Activated naive CD8-positive, alpha-beta T cell treated with anti-CD3 and anti-CD28 coated beads, Interleukin-2, amount 50 U/mL, for 16 hours (primary cell): Measurements from ENCODE around the gene KLK6.
A peak's percentile ranks its signal among the peaks of the same experiment; 100 is the strongest.

ENCODE experiments used
- DNase-seq: peaks from one replicate; pipeline ENCODE4 v3.0.0-alpha.2; 2020; ENCODE audit warnings: low read depth, low spot score

KLK6 gene

GRCh38 chr19:50952910-50953309, 16.5 kb downstream of the KLK6 start, which contains the start of gene KLK5:
KLK5 (minus strand) TSS chr19:50953038; CDS start chr19:50952657, 381 bp downstream.
- no peak for DNase-seq

- DNase-seq: no peak
Measured at GRCh38 chr19:50949861-50950260, 19.5 kb downstream of the KLK6 start.

- no peak for DNase-seq
Measured at GRCh38 chr19:50947123-50947522, 22.3 kb downstream of the KLK6 start.

- DNase-seq: no peak
Measured at GRCh38 chr19:50944795-50945194, 24.6 kb downstream of the KLK6 start.

GRCh38 chr19:50943074-50943828, 26.1 kb downstream of the KLK6 start:
- DNase-seq: no peak

- no peak for DNase-seq
Measured at GRCh38 chr19:50939596-50939995, 29.8 kb downstream of the KLK6 start.

GRCh38 chr19:50933640-50934039, 35.8 kb downstream of the KLK6 start:
- no peak for DNase-seq

GRCh38 chr19:50932690-50933083, 36.7 kb downstream of the KLK6 start:
- DNase-seq: no peak

- no peak for DNase-seq
Measured at GRCh38 chr19:50932018-50932689, 37.2 kb downstream of the KLK6 start.

GRCh38 chr19:50931023-50931422, 38.4 kb downstream of the KLK6 start:
- no peak for DNase-seq

- DNase-seq: no peak
Measured at GRCh38 chr19:50928831-50929230, 40.6 kb downstream of the KLK6 start.

- no peak for DNase-seq
Measured at GRCh38 chr19:50926144-50926543, 43.2 kb downstream of the KLK6 start.

GRCh38 chr19:50925734-50926133, 43.7 kb downstream of the KLK6 start:
- DNase-seq: no peak

GRCh38 chr19:50924586-50924985, 44.8 kb downstream of the KLK6 start:
- no peak for DNase-seq

- peak; percentile 55 for DNase-seq
Measured at GRCh38 chr19:50922317-50922853, 47.0 kb downstream of the KLK6 start.

GRCh38 chr19:50921426-50922316, 47.7 kb downstream of the KLK6 start:
- DNase-seq: no peak

GRCh38 chr19:50916069-50916468, 53.3 kb downstream of the KLK6 start:
- DNase-seq: no peak

GRCh38 chr19:50912727-50913716, 56.4 kb downstream of the KLK6 start:
- DNase-seq: no peak

GRCh38 chr19:50912102-50912599, 57.2 kb downstream of the KLK6 start:
- DNase-seq: no peak
